ENCODE measurements around the gene PCSK5. TPM values are rescaled to one million over a fixed set of nuclear protein-coding genes. Genes with fewer than 3 reads are reported as not detected.

Gene PCSK5
- polyA plus RNA-seq, 1 donor (not counting 4 experiments of a cell fraction or from before 2014, with no cell fraction given), result 1.9 TPM

DNA sequence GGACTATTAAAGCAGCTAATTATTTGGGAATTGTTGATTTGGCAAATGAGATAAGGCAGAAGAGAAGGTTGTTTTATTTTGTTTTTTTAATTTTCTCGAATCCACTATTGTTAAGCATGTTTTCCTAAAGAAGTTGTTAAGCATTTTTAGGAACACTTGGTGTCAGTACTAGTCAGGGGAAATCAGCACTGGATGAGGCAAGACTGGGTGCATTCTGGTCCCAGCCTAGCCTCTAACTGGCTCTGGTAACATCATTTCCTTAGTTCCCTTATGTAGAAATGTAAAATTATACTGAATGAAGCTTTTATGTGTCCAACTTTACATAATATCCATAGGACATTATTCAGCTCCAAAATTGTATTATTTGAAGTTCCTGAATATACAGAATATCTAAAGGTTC, 196.1 kb downstream of the PCSK5 start:
- Histone ChIP-seq H3K36me3 (ENCODE audit: control insufficient read depth in 2 of 2, extremely low read depth in 1 of 2, insufficient read depth in 2 of 2, low read length in 2 of 2) (no peaks in the 10 kb centered on the region), H3K27me3 (ENCODE audit: control insufficient read depth, extremely low read depth, insufficient read depth, low read length) (no peaks in the 10 kb centered on the region), H3K4me3 (ENCODE audit: control insufficient read depth in 2 of 3, extremely low read depth in 1 of 3, insufficient read depth in 2 of 3, low read depth in 1 of 3, low read length in 3 of 3) (no peak overlapping the region), H3K4me2 (ENCODE audit: control insufficient read depth, extremely low read depth, insufficient read depth, low read depth, low read length) (no peak overlapping the region), H3K4me1 (ENCODE audit: control insufficient read depth, extremely low read depth, insufficient read depth, low read length) (no peaks in the 10 kb centered on the region), H4K20me1 (ENCODE audit: control insufficient read depth, extremely low read depth, insufficient read depth, low read length) (no peaks in the 10 kb centered on the region), H2AFZ (ENCODE audit: control insufficient read depth, low read length) (no peak overlapping the region), H3K9me1 (ENCODE audit: control insufficient read depth, extremely low read depth, insufficient read depth, low read length) (no peaks in the 10 kb centered on the region), H3K9me3 (ENCODE audit: control insufficient read depth, low read depth, low read length) (no peaks in the 10 kb centered on the region), H3K9ac (ENCODE audit: control insufficient read depth, extremely low read depth, insufficient read depth, low read length) (no peak overlapping the region), H3K27ac (ENCODE audit: control insufficient read depth, insufficient read depth, low read length) (no peak overlapping the region), H3K79me2 (ENCODE audit: control insufficient read depth, insufficient read depth, low read length) (no peaks in the 10 kb centered on the region)
- dilution Hi-C loops (cut with MboI; ENCODE audit: extremely low pct_ligation_motif_present, low sequenced_read_pairs), result no loop called here
- no peak for DNase-seq (ENCODE audit: low read depth, low spot score)
- FAIRE-seq, result no peak
- no peak for TF ChIP-seq EZH2 (IDR thresholded peaks at IDR 0.05; ENCODE audit: low read length)
- TF ChIP-seq, protein P1, sequence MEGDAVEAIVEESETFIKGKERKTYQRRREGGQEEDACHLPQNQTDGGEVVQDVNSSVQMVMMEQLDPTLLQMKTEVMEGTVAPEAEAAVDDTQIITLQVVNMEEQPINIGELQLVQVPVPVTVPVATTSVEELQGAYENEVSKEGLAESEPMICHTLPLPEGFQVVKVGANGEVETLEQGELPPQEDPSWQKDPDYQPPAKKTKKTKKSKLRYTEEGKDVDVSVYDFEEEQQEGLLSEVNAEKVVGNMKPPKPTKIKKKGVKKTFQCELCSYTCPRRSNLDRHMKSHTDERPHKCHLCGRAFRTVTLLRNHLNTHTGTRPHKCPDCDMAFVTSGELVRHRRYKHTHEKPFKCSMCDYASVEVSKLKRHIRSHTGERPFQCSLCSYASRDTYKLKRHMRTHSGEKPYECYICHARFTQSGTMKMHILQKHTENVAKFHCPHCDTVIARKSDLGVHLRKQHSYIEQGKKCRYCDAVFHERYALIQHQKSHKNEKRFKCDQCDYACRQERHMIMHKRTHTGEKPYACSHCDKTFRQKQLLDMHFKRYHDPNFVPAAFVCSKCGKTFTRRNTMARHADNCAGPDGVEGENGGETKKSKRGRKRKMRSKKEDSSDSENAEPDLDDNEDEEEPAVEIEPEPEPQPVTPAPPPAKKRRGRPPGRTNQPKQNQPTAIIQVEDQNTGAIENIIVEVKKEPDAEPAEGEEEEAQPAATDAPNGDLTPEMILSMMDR (optimal IDR thresholded peaks at IDR 0.05 in 1 of 3, IDR thresholded peaks at IDR 0.05 in 1 of 3, conservative IDR thresholded peaks at IDR 0.05 in 1 of 3; ENCODE audit: extremely low read depth in 1 of 3, insufficient read depth in 2 of 3, low read length in 3 of 3), result peak in 1 of 3 experiments; percentile 31

DNA sequence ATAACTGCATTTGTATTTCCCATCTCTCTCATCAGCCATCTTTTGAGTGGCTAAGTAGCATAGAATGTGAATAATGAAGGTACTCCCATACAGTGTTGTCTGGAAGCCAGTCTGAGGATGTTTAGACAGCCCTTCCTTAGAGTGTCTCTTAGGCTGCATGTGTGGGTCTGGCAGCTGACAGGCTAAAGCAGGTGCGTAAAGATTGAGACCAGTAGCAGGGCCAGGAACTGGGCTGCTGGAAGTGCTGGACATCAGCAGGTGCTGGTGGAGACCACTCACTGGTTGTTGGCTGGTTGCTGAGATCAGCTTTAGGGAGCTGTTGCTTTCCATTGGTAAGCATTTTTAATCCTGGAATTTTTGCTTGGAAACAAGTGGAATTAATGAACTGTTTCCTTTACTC, 197.5 kb downstream of the PCSK5 start:
- H3K79me2 ChIP-seq (ENCODE audit: control insufficient read depth, insufficient read depth, low read length), result no peaks in the 10 kb centered on the region
- no peak overlapping the region for H3K4me3 ChIP-seq (ENCODE audit: control insufficient read depth in 2 of 3, extremely low read depth in 1 of 3, insufficient read depth in 2 of 3, low read depth in 1 of 3, low read length in 3 of 3)
- H3K27me3 ChIP-seq (ENCODE audit: control insufficient read depth, extremely low read depth, insufficient read depth, low read length), result no peaks in the 10 kb centered on the region
- no peak for DNase-seq (ENCODE audit: low read depth, low spot score)
- no peak overlapping the region for H3K27ac ChIP-seq (ENCODE audit: control insufficient read depth, insufficient read depth, low read length)
- H4K20me1 ChIP-seq (ENCODE audit: control insufficient read depth, extremely low read depth, insufficient read depth, low read length), result no peaks in the 10 kb centered on the region
- dilution Hi-C loops (cut with MboI; ENCODE audit: extremely low pct_ligation_motif_present, low sequenced_read_pairs), result no loop called here
- H3K9me1 ChIP-seq (ENCODE audit: control insufficient read depth, extremely low read depth, insufficient read depth, low read length), result no peaks in the 10 kb centered on the region
- no peak overlapping the region for H3K9ac ChIP-seq (ENCODE audit: control insufficient read depth, extremely low read depth, insufficient read depth, low read length)
- no peaks in the 10 kb centered on the region for H3K9me3 ChIP-seq (ENCODE audit: control insufficient read depth, low read depth, low read length)
- H2AFZ ChIP-seq (ENCODE audit: control insufficient read depth, low read length), result no peak overlapping the region
- TF ChIP-seq EZH2 (IDR thresholded peaks at IDR 0.05; ENCODE audit: low read length), result no peak
- TF ChIP-seq, protein P1 (optimal IDR thresholded peaks at IDR 0.05 in 1 of 3, IDR thresholded peaks at IDR 0.05 in 1 of 3, conservative IDR thresholded peaks at IDR 0.05 in 1 of 3; ENCODE audit: extremely low read depth in 1 of 3, insufficient read depth in 2 of 3, low read length in 3 of 3), result no peak
- H3K4me2 ChIP-seq (ENCODE audit: control insufficient read depth, extremely low read depth, insufficient read depth, low read depth, low read length), result no peak overlapping the region
- FAIRE-seq, result no peak
- no peaks in the 10 kb centered on the region for H3K4me1 ChIP-seq (ENCODE audit: control insufficient read depth, extremely low read depth, insufficient read depth, low read length)
- H3K36me3 ChIP-seq (ENCODE audit: control insufficient read depth in 2 of 2, extremely low read depth in 1 of 2, insufficient read depth in 2 of 2, low read length in 2 of 2), result no peaks in the 10 kb centered on the region
